Skeletal muscle tissue (tissue), 4 donors: ENCODE measurements around the gene CKLF. TPM values are rescaled to one million over a fixed set of nuclear protein-coding genes. Genes with fewer than 3 reads are reported as not detected.
"Not testable (repeated sequence)": the region's sequence is repeated elsewhere in the genome, so short reads cannot be mapped to it uniquely, and the experiment has no call there.

ENCODE experiments used
- H3K27ac ChIP-seq: one replicate; pipeline ENCODE4 v1.7.0; 2013; ENCODE audit warnings: mild to moderate bottlenecking, low read depth, low read length, inconsistent platforms
- H3K27me3 ChIP-seq, 3 donors: one replicate each; pipeline ENCODE4 v1.7.0; 2013; ENCODE audit warnings: low read length in 3 of 3; ENCODE audit not compliant: control insufficient read depth in 3 of 3, insufficient read depth in 3 of 3
- H3K36me3 ChIP-seq, 3 donors: one replicate each; pipeline ENCODE4 v1.7.0; 2013; ENCODE audit warnings: low read length in 3 of 3; ENCODE audit not compliant: control insufficient read depth in 3 of 3, insufficient read depth in 3 of 3
- H3K4me1 ChIP-seq, 3 donors: one replicate each; pipeline ENCODE4 v1.7.0; 2013; ENCODE audit warnings: low read length in 3 of 3, mild to moderate bottlenecking in 3 of 3; ENCODE audit not compliant: control insufficient read depth in 3 of 3, insufficient read depth in 3 of 3
- H3K4me3 ChIP-seq, 3 donors: one replicate each; pipeline ENCODE4 v1.7.0; 2013; ENCODE audit warnings: low read length in 3 of 3
- H3K9ac ChIP-seq, 3 donors: one replicate each; pipeline ENCODE4 v1.7.0; 2013; ENCODE audit warnings: low read length in 3 of 3, mild to moderate bottlenecking in 3 of 3, moderate library complexity in 2 of 3, low read depth in 1 of 3
- H3K9me3 ChIP-seq, 3 donors: one replicate each; pipeline ENCODE4 v1.7.0; 2013; ENCODE audit warnings: low read length in 3 of 3; ENCODE audit not compliant: control insufficient read depth in 3 of 3
- total RNA-seq: library from RNA; depleted of rRNA; stranded (reverse); fragments of >200 nt; gene quantifications from one replicate; pipeline ENCODE4 v1.2.3, GENCODE V29; 2014
- donor health status: Osteomylitis.

CKLF gene
- total RNA-seq, 1 donor from 2014 or later, result 34.4 TPM

DNA sequence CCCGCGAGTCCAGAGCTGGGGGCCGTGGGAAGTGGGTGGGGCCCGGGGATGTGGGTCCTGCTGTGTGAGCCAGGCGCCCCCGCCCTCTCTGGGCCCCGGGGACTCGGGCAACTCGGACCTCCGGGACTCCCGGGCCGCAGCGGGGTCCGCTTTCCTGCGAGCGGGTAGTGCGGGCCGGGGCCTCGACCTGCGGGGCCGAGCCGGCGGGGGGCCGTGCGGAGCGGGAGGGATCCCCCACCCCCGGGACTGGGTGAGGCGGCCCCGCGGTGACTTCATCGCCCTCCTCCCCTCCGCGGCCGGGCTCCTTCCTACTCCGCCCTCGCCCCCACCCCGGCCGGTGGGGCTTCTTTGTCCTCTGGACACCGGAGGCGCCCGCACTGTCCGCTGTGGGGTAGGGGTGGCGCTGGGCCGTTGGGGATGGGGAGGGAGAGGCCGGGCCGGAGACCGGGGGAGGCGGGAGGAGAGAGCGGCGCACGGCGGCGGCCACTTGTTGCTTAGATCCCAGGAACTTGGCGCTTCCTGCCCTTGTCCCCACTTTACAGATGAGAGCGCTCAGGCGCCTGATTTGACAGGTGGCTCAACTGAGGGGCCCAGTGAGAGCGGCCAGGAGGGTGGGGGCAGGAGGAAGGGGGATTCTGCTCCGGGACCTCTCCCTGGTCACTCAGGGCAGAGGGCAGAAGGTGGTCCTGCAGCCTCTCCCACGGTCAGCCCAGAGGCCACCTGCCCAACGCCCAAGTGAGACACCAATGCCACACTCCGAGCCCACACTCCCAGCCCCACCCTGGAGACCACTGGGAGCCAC lies 53.0 kb downstream of the CKLF start:
- H3K9me3 ChIP-seq, result no peaks in the 10 kb centered on the region
- H3K4me1 ChIP-seq, result peaks cover 18 to 28% (median 25%) of the 10 kb centered on the region in 3 donors
- H3K36me3 ChIP-seq, result peaks cover 6 to 8% (median 7%) of the 10 kb centered on the region in 3 donors
- peak overlapping the region; percentile 68 for H3K27ac ChIP-seq
- H3K27me3 ChIP-seq, result peaks cover 3 to 26% (median 18%) of the 10 kb centered on the region in 3 donors
- peak overlapping the region; percentile 49 to 60 (median 49) for H3K4me3 ChIP-seq
- H3K9ac ChIP-seq, result peak overlapping the region; percentile 33 to 62 (median 54)

DNA sequence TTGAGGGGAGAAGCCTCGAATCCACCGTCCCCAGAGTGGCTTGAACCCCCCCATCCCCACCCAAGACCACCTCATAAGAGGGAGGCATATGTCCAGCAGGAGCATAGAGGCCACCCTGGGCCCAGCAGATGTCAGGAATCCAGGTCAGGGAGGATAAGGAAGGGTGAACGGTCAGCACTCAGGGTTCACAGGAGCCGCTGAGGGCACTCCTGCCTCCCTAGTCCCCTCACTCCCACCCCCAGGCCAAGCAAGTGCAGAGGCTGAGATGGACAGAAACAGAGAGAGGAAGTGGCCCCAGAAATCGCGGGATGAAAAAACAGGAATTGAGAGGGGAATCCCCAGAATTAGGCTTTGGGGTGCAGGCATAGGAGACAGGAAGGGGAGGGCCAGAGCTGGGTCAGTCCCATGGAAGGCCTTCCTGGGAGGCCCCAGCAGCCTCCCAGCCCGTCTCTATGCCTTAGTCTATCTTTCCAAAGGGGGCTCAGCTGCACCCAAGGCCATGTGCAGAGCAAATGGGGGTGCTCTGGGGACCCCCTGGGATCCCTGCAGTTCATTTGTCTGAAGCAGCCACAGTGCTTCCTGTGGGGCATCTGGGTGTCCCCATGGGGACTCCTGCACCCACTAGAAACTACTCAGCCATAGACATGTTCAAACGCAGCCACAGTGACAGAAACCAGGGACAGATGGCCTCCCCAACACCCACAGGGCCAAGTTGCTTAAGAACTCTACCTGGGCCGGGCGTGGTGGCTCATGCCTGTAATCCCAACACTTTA lies 53.8 kb downstream of the CKLF start:
- Histone ChIP-seq H3K27ac (peak overlapping the region; percentile 68), H3K4me3 (peak overlapping the region; percentile 41 to 60 (median 49)), H3K9me3 (no peaks in the 10 kb centered on the region), H3K9ac (peak overlapping the region; percentile 33 to 62 (median 54)), H3K36me3 (peaks cover 6 to 12% (median 8%) of the 10 kb centered on the region in 3 donors), H3K27me3 (peaks cover 3 to 19% (median 17%) of the 10 kb centered on the region in 3 donors), H3K4me1 (peaks cover 18 to 28% (median 25%) of the 10 kb centered on the region in 3 donors)

DNA sequence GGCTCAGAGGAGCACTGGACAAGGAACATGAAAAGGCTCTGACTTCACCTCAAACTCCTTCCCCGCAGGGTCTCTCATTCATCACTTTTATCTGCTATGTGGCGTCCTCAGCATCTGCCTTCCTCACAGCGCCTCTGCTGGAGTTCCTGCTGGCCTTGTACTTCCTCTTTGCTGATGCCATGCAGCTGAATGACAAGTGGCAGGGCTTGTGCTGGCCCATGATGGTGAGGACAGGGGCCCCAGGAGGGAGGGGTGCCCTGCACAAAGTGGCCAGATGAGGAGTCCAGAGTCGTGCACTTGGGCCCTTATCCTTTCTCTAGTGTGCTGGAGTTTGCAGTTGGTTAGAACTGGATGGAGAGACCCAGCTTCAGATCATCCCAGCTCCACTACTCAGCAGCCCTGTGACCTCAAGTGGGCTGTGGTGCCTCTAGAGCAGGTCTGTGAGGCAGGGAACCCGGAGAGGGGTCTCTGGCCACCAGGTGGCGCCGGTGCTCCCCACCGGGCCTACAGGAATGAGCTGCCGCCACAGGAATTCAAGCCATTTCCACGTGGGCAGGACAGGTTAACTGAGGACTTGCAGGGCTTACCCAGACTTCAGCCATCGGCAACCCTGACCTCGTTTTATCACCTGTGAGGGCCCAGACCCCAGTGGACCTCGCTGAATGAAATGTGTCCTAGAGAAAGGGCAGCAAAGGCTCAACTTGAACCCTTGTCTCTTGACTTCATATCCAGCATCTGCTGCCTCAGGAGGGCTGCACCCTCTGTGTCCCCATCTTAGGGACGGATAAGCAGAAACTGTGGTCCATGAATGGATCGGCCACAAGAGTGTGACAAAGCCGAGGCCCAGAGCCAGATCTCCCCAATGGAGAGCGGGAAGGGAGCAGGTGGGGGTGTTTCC lies 56.1 kb downstream of the CKLF start:
- peak overlapping the region; percentile 45 for H3K27ac ChIP-seq
- peaks cover 6 to 29% (median 9%) of the 10 kb centered on the region in 3 donors for H3K36me3 ChIP-seq
- peak overlapping the region in 1 of 3 donors; percentile 45 for H3K4me3 ChIP-seq
- H3K27me3 ChIP-seq, result peaks cover 0 to 13% (median 9%) of the 10 kb centered on the region in 3 donors
- no peaks in the 10 kb centered on the region for H3K9me3 ChIP-seq
- peak overlapping the region in 2 of 3 donors; percentile 33 to 69 for H3K9ac ChIP-seq
- H3K4me1 ChIP-seq, result peaks cover 18 to 28% (median 25%) of the 10 kb centered on the region in 3 donors

DNA sequence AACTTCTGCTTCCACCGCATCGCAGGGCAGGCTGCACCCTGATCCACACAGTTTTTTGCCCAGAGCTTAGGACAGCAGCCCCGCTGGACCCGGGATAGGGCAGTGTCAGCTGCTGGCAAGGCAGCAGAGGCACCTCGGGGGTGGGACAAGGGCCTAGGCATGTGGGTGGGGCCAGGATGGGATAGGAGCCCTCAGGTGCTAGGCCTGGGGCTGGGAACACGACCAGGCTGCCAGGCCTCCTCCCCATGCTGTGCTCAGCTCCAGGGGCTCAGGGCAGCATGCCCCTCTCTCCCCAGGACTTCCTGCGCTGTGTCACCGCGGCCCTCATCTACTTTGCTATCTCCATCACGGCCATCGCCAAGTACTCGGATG lies 56.7 kb downstream of the CKLF start:
- H3K36me3 ChIP-seq, result peaks cover 6 to 29% (median 9%) of the 10 kb centered on the region in 3 donors
- peaks cover 13 to 23% (median 19%) of the 10 kb centered on the region in 3 donors for H3K4me1 ChIP-seq
- peaks cover 0 to 7% (median 2%) of the 10 kb centered on the region in 3 donors for H3K27me3 ChIP-seq
- H3K9ac ChIP-seq, result peak overlapping the region in 1 of 3 donors; percentile 69
- peak overlapping the region; percentile 45 for H3K27ac ChIP-seq
- no peak overlapping the region for H3K4me3 ChIP-seq
- H3K9me3 ChIP-seq, result no peaks in the 10 kb centered on the region

DNA sequence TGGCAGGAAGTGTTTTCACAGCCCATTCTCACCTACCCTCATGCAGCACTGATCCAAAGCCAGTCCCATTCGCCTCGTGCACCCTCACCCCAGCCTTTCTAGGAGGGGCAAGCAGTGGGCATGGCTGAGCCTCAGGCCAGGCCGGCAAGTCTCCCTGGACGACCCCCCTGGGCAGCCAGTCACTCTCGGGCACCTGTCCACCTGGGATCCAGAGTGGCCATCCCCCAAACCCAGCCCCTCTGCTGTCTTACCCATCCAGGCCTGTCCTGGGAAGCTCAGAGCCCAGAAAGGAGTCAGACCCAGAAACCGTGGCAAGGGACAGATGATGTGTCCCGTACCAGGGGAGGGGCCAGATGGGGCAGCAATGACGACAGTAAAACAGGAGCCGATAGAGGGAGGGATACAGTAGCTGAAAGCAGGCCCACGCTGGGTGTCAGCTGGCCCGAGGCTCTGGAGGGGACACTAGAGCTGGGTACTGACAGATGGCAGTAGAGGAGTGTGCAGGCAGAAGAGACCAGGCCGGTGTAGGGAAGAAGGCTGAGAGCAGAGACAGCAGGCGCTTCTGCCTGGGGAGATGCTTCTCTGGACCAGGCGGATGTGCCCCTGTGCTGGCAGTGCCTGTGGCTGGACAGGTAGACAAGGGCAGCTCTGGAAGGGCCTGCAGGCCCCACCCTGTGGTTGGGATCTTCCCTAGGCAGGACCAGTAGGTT lies 57.9 kb downstream of the CKLF start:
- peak overlapping the region in 1 of 3 donors; percentile 25 for H3K9ac ChIP-seq
- peaks cover 6 to 29% (median 9%) of the 10 kb centered on the region in 3 donors for H3K36me3 ChIP-seq
- H3K4me1 ChIP-seq, result peaks cover 13 to 20% (median 17%) of the 10 kb centered on the region in 3 donors
- no peak overlapping the region for H3K27ac ChIP-seq
- H3K27me3 ChIP-seq, result peaks cover 0 to 5% (median 0%) of the 10 kb centered on the region in 3 donors
- H3K9me3 ChIP-seq, result no peaks in the 10 kb centered on the region
- no peak overlapping the region for H3K4me3 ChIP-seq

DNA sequence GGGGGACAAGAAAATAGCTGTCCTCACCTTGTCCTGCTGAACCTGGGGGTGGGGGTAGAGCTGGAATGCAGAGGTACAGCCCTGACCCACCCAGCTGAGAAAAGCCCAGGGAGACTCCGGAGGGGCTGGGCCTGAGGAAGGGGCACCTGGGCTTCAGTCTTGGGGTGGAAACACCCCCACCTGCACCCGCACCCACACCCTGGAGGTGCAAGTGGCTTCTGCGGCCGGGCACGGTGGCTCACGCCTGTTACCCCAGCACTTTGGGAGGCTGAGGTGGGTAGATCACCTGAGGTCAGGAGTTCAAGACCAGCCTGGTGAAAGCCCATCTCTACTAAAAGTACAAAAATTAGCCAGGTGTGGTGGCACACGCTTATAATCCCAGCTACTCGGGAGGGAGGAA lies 59.5 kb downstream of the CKLF start:
- Histone ChIP-seq H3K36me3 (peaks cover 6 to 29% (median 9%) of the 10 kb centered on the region in 3 donors), H3K4me1 (peaks cover 11 to 13% (median 13%) of the 10 kb centered on the region in 3 donors)
- not testable (repeated sequence) for H3K27ac ChIP-seq, H3K4me3 ChIP-seq, H3K9ac ChIP-seq, H3K9me3 ChIP-seq, H3K27me3 ChIP-seq

DNA sequence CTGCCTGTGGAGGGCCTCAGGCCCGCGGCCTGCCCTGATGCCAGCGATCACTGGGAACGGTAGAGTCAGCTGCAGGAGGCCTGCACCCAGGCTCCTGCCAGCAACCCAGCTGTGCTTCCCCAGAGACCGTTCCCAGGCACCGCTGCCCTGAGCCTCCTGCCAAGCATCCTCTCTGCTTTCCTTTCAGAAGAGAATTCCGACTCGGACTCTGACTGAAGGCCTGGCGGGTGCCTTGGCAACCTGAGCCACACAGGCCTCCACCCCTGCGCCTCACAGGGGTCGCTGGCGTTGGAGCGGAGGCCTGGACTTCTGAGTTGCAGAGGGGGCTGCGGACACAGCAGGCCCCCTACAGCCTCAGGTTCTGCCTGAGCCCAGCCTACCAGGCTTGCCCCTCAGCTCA lies 60.0 kb downstream of the CKLF start:
- no peak overlapping the region for H3K9ac ChIP-seq
- peaks cover 6 to 29% (median 9%) of the 10 kb centered on the region in 3 donors for H3K36me3 ChIP-seq
- H3K4me1 ChIP-seq, result peaks cover 11 to 13% (median 13%) of the 10 kb centered on the region in 3 donors
- no peak overlapping the region for H3K4me3 ChIP-seq
- no peaks in the 10 kb centered on the region for H3K27me3 ChIP-seq
- no peak overlapping the region for H3K27ac ChIP-seq
- H3K9me3 ChIP-seq, result no peaks in the 10 kb centered on the region

DNA sequence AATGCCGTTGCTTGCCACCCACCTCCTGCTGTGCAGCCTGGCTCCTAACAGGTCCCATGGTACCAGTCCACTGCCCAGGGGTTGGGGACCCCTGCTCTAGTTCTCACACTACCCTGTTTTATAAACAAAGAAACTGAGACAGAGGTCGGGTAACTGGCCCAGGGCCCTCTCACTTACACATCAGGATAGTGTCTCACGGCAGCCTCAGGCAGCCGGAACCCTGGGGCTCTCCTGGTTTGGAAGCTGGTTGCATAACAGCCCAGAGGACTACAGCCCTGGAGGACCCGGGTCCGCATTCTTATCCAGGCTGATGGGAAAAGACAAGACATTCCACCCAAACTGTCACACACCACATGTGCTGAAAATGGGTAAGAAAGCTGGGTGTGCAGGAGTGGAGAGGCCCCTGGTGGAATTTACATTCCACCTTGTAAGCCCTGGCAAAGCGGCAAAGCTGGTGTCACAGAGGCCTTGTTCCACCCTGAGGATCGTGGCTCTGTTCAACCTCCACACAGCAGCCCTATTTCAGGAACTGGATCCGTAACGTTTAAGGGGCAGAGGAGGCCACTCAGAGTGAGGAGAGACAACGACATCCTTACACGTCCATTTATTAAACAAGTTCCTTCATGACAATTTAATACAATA lies 61.9 kb downstream of the CKLF start:
- peaks cover 15 to 18% (median 17%) of the 10 kb centered on the region in 3 donors for H3K4me1 ChIP-seq
- no peak overlapping the region for H3K27ac ChIP-seq
- peaks cover 6 to 29% (median 9%) of the 10 kb centered on the region in 3 donors for H3K36me3 ChIP-seq
- no peaks in the 10 kb centered on the region for H3K9me3 ChIP-seq
- H3K9ac ChIP-seq, result no peak overlapping the region
- H3K27me3 ChIP-seq, result no peaks in the 10 kb centered on the region
- no peak overlapping the region for H3K4me3 ChIP-seq
